ENCODE results near the gene RANBP3.
"Not testable (repeated sequence)": the region's sequence is repeated elsewhere in the genome, so short reads cannot be mapped to it uniquely, and the experiment has no call there.

RANBP3 gene, protein sequence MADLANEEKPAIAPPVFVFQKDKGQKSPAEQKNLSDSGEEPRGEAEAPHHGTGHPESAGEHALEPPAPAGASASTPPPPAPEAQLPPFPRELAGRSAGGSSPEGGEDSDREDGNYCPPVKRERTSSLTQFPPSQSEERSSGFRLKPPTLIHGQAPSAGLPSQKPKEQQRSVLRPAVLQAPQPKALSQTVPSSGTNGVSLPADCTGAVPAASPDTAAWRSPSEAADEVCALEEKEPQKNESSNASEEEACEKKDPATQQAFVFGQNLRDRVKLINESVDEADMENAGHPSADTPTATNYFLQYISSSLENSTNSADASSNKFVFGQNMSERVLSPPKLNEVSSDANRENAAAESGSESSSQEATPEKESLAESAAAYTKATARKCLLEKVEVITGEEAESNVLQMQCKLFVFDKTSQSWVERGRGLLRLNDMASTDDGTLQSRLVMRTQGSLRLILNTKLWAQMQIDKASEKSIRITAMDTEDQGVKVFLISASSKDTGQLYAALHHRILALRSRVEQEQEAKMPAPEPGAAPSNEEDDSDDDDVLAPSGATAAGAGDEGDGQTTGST

DNA sequence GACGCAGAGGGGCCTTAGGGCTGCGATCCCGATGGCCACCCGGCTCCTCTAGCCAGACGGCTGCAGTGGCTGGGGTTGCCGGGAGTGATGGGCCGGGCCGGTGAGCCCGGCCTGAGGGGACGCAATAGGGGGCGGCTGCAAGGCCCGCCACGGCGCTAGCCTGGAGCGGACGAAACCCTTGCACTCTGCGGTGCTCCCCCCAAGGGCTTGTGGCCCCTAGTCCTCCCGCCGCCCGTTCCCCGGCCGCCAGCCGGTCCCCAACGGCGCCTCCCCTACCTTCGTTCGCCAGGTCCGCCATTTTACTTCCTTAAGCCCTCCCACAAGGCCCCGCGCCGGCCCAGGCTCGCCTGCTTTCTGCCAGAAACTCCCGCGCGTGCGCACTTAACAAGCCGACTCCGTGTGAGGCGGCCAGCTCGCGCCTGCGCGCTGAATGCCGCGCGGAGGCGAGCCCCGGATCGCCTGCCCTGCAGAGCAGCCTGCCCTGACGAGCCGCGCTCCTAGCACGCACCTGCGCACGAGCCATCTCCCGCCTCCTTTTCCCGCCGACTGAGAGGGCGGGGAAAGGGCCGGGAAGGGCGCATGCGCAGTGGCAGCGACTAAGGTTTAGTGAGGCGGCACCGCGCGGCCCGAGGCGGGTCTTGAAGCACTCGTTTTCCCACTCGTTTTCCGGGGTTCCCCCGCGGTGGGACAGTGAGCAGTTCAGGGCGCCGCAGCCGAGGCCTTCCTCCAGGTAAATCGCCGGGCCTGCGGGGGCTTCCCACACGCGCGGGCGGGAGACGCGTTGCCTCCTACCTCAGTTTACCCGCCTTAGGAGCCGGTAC lies at the start of gene RANBP3:
Gene RANBP3, minus strand, starts transcription at position 356 of the 821 bp plus-strand sequence. Its CDS starts 58 bp downstream, at position 298.
- peak; percentile 92 for DNase-seq

GRCh38 chr19:6026390-6027227 lies 48.7 kb upstream of the RANBP3 start:
- DNase-seq = no peak

GRCh38 chr19:6024756-6025155 lies 46.8 kb upstream of the RANBP3 start:
- DNase-seq = not testable (repeated sequence)

GRCh38 chr19:6023936-6024335 lies 46.0 kb upstream of the RANBP3 start:
- DNase-seq = no peak

GRCh38 chr19:6023085-6023682 lies 45.2 kb upstream of the RANBP3 start:
- DNase-seq = no peak

DNA sequence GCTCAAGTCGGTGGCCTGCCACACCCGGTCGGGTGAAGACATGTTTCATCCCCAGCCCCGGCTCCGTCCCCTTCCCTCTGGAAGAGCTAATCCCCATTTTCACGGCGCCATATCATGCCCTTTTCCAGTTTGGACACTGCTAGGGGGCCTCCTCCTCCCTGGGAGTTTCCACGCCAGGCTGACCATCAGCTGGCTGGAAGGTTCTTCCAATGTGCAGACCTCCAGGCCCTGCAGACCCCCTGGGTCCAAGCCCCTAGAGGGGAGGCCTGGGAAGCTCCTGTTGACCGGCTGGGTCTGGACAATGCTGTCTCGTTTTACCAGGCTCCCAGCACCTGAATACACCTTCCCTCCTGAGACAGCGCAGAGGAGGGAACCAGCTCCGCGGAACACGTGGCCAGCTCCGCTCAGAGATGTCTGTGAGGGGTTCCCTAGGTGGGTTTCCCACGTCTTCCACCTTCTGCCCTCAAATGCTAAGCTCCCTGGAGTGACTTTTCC lies 44.7 kb upstream of the RANBP3 start:
- no peak for DNase-seq

DNA sequence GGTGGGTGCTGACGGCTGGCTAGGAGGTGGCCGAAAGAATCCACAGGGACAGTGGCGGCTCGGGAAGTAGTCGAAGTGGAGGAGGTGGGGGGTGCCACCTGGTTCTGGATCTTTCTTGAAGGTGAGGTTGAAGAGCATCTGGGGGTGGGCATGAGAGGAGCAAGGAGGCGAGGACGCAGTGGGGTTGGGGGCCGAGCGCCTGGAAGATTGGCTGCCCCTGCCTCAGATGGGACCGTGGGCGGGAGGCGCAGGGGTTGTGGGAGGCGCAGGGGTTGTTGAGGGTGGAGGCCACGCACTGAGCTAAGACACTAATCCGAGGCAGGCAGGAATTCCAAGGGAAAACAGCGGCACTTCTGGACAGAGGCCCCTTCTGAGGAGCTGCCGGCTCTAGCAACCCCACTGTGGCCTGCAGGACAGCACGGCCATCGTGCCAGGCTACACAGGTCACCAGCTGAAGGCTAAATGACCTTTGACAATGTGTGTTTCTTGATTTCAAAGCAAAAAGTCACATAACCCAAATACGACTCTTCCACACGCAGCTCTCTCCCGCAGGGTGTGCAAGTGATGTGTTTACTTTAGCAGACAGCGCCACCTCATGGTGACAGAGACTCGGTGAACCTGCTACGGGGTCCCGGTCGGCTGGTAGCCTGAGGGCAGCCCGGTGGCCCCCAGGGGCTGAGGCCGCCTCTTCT lies 44.1 kb upstream of the RANBP3 start:
- peak; percentile 28 for DNase-seq

DNA sequence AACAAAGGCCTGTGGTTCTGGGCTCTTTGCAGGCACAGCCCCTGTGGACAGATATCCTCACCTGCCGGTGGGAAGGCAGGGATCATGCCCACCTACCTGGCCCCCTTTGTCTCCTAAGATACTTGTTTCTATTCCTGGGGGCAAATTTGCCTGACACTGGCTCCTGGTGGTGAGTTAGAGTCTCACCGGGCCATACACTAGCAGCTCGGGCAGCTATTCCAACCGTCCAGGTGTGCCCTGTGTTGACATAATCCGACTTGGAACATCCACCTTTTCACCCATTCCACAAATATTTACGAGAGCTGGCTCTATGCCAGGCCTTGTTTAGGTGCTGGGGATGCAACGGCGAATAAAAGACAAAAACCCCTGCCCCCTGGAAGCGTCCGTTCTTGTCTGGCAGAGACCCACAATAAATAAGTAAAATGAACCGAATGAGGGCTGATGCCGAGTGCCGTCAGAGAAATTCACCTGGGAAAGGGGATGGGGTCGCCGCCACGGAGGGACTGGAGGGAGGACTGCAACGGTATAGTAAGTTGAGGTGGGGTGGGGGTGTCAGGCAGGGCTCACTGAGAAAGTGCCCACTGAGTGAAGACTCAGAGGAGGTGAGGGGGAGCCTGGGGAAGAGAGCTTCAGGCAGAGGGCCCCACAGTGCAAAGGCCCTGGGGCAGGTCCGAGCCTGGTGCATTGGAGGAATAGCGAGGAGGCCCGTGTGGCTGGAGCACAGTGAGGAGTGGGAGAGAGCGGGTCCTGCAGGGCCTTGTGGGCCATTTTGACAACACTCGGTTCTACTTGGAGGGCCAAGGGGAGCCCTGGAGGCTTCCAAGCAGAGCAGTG lies 43.2 kb upstream of the RANBP3 start:
- DNase-seq = peak; percentile 76

- DNase-seq = peak; percentile 65
Measured at GRCh38 chr19:6020166-6020882, 42.4 kb upstream of the RANBP3 start.

GRCh38 chr19:6018786-6019185 lies 40.8 kb upstream of the RANBP3 start:
- DNase-seq = no peak

GRCh38 chr19:6017576-6017975 lies 39.6 kb upstream of the RANBP3 start:
- no peak for DNase-seq

DNA sequence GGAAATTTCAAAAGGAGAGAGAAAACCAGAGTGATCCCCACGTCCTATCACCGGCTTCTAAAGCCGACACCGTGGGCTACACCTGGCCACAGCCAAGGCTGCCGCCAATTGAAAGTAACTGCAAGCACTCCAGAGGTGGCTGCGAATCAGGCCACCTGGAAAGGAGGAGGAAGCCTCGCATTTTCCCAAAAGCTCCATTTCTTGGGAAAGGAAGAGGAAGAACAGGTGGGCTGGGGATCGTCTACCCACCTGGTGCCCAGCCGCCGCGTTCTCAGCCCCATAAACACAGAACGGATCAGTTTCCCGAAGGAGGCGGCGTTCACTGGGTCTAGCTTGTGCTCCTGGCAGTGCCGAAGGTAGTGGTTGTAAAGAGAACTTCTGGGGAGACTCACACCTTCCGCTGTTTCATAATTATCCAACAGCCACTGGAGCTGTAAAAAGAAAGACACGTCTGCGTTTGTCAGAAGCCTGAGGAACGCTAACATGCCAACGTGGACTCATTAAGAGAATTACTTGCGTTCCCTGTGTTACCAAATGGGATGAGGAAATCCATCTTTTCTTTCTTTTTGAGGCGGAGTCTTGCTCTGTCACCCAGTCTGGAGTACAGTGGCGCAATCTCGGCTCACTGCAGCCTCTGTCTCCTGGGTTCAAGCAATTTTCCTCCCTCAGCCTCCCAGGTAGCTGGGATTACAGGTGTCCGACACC lies 38.1 kb upstream of the RANBP3 start:
- no peak for DNase-seq

DNA sequence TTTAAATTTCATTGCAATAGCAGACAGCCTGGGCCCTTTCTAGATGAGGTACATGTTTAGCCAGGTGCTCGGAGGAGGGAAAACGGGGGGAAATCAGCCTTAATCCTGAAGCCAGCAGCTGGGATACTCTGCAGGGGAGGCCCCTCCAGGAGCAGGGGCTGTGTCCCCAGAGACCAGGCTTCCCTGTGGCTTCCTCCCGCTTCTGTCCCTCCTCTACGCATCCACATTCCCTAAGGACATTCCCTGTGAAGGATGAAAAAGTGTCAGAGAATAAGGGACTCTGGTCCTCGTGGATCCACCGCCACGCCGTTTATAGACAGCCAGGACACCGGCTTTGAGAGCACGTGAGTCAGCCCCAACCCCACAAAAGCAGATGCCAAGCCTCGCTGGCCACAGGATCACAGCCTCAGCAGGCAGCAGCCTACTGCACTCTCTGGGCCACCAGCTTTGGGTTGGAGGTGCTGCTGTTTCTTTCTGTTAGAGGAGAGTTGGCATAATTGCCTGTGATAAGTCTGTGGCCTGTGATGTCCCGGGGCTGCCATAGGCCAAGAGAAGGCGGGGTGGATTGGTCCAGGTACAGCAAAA lies 36.7 kb upstream of the RANBP3 start:
- DNase-seq = no peak

DNA sequence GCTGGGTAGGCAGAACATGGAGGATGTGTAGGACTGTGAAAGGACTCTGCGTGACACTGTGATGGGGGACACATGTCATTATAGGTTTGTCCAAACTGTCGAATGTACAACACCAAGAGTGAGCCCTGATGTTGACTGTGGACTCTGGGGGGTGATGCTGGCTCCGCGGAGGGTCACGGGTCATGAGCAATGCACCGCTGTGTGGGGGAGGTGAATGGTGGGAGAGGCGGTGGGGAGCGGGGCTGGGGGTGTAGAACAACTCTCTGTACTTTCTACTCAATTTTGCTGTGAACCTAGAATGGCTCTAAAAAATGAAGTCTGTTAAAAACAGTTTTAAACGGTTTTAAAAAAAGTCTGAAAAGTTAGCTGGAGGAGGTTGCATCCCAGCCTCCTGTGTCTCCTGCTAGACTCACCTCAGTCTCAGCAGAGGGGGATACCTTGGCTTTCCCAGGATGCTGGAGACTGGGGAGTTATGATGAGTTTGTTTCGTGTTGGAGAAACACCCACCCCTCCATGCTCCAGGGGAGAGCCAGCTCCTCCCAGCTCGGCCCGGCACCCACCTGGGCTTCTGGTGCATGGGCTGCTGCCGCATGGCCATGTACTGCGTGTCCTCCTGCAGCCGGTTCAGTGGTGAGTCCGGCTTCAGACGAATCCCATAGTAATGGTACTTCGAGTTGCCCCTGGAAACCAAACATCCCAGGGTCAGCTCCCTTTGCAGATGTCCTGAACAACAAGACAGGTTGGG lies 34.7 kb upstream of the RANBP3 start:
- DNase-seq = no peak

DNA sequence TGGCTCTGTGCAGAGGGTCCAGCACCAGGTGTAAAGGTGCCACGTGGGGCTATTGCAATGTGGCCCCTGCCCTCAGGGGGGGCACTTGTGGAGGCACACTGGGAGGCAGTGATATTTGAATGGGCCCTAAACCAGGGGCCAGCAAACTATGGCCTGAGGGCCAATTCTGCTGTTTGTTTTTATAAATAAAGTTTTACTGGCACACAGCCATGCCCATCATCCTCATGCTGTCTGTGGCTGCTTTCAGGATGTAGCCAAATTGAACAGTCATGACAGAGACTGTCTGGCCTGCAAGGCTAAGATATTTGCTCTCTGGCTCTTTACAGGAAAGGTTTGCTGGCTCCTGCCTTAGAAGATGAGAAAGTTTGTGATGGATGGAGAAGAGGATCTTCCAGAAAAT lies 33.9 kb upstream of the RANBP3 start:
- no peak for DNase-seq

GRCh38 chr19:6011206-6011605 lies 33.3 kb upstream of the RANBP3 start:
- no peak for DNase-seq

- no peak for DNase-seq
Measured at GRCh38 chr19:6010107-6010506, 32.2 kb upstream of the RANBP3 start.

DNA sequence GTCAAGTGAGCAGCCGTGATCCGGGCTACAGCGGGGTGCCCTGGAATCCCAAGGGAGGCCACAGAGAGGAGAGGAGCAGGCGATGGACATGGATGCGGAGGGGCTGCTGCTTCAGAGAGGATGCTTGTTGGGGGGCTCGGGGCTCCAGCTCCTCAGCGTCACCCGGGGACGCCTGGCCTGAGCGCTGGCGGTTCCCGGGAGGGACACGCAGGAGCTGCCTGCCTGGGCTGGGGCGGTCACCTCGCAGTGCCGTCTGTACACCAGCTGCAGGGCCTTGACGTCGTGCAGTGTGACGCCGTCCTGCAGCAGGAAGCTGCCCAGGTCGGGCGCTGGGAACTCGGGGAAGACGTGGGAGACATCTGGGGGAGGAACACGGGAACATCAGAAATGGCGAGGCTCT lies 29.9 kb upstream of the RANBP3 start:
- no peak for DNase-seq
